AG08395 (cell line): ENCODE measurements around the gene TFPT.

Experiments used
- DNase-seq: peaks from one replicate; pipeline ENCODE4 v3.0.0; 2012; ENCODE audit warnings: mixed read lengths, low spot score

Gene TFPT

DNA sequence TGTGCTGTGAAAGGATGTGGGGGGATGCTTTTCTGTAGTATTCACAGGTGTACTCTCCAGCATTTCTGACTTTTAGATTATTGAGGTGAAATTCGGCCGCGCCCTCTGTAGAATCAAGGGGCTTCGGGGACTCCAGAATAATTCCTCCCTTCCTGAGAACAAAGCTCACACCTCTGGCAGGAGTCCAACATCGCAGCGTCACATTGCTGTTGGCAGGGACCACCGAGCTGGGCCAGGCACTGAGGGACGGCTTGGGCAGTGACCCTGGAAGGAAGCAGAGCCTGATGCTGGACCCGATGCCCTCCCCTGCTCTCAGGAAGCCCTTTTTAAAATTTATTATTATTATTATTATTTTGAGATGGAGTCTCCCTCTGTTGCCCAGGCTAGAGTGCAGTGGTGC, 40.6 kb downstream of the TFPT start:
- DNase-seq: no peak

DNA sequence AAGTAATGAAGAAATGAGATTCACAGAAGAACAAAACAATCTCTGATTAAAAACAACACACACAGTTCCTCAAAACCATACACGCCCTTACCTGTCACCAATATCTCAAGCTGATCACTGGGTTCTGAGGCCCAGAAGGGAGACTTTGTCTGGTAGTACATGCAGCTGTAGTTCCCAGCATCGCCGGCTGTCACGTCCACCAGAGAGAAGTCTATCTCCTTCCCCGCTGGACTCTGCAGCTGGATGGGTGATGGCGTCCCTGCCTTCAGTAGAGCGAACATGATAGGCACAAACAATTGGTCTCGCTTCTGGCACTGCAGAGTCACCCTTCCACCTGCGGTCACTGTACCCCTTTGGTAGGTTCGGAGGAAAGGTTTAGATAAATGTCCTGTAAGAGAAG, 41.6 kb downstream of the TFPT start:
- no peak for DNase-seq

DNA sequence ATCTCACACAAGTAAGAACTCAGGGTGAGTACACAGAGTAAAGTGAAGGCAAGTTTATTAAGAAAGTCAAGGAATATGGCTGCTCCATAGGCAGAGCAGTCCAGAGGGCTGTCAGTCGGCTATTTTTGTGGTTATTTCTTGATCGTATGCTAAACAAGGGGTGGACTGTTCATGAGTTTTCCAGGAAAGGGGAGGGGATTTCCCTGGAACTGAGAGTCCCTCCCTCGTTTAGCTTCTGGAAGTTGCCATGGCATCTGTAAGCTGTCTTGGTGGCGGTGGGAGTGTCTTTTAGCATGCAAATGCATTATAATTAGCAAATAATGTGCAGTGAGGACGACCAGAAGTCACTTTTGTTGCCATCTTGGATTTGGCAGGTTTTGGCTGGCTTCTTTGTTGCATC, 46.0 kb downstream of the TFPT start:
- no peak for DNase-seq

DNA sequence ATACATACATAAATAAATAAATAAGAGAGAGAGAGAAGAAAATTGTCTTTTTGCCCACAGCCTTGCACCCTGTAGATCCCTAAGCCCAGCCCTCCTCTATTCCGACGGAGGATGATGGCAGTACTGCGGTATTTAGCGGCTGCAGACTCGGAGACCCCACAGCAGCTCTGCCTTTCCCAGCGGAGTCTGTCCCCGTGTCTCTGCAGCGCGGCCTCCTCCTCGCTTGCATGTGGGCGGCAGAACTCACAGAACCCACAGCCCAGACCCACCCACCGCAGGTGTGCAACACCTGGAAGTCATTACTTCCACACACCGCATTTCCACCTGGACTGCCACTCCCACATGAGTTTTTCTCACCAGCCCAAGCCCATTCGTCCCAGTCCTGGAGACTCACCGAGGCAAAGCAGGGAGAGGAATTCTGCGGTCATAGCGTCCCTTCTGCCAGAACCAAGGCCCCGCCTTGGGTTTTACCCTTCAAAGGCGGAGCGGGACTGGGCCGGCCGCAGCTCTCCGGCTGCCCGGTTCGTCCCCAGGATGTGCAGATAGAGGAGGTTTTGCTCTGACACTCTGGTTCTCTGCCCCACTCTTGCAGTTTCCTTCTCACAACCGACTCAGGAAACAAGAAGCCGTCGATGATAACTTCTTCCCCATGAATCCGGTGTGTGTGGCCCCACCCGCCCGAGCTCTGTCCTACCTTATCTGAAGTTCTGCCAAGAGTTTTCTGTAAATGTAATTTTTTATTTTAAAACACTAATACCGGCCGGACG, 51.9 kb downstream of the TFPT start, which contains the start of gene VSTM1:
TSS of gene VSTM1 (minus strand) at position 548 of the 767 bp plus-strand sequence. CDS start at position 428, 120 bp downstream.
- no peak for DNase-seq

DNA sequence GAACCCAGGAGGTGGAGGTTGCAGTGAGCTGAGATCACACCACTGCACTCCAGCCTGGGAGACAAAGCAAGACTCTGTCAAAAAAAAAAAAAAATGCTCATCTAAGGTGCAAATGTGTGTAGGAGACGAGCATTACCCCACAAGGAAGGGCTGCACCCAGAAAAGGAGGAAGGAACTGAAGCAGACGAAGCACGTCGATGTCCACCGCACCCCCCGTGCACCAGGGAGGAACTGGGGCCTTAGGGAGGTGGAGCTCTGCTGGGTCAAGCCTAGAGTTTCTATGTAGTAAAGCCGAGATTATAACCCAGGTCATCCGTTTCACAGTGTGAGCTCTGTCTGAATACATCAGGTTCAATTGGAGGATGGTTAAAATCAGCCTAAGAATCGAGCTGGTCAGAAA, 52.8 kb downstream of the TFPT start:
- no peak for DNase-seq
